ENCODE measurements around the gene POU2AF1.

- TF ChIP-seq ZNF407 (CRISPR knock-in tag; IDR thresholded peaks at IDR 0.05; ENCODE audit: not compliant biosample characterization) (no peak), FOXA1 (IDR thresholded peaks at IDR 0.05) (no peak), FOXA1 (CRISPR knock-in tag; IDR thresholded peaks at IDR 0.05) (no peak), ZNF124 (CRISPR knock-in tag; IDR thresholded peaks at IDR 0.05) (no peak), KAT2B (IDR thresholded peaks at IDR 0.05; ENCODE audit: borderline replicate concordance, low read depth, low read length) (no peak), TBL1XR1 (IDR thresholded peaks at IDR 0.05; ENCODE audit: borderline replicate concordance, low read length, partially characterized antibody) (no peak), POLR2A (IDR thresholded peaks at IDR 0.05; ENCODE audit: insufficient read depth in 1 of 2, low read depth in 2 of 2, low read length in 2 of 2) (no peak), ZNF280D (CRISPR knock-in tag; IDR thresholded peaks at IDR 0.05) (no peak)
Measured at GRCh38 chr11:111428113-111428876, 49.2 kb upstream of the POU2AF1 start.
